Sciatic nerve (tissue), 2 donors: ENCODE results near the gene RPS21. TPM values are rescaled to one million over a fixed set of nuclear protein-coding genes. Genes with fewer than 3 reads are reported as not detected.
A peak's percentile ranks its signal among the peaks of the same experiment; 100 is the strongest.

Experiments used
- ATAC-seq: fragments of 200-7000 bp; cut with Tn5 transposase; one replicate; pipeline ENCODE4 v1.9.1; 2020; ENCODE audit warnings: mild to moderate bottlenecking, moderate library complexity
- DNase-seq: peaks from one replicate; pipeline ENCODE4 v3.0.0-alpha.2; 2020; ENCODE audit warnings: low spot score
- intact Hi-C: fragments of 100-400 bp; cut with DNase I; formaldehyde crosslinking; loops from one replicate; pipeline ENCODE4 v1.14.2; 2022
- total RNA-seq: library from RNA; stranded (reverse); fragmentation: NEBNext Ultra II Directional; extraction: Animal tissue kit (Norgen Biotek cat#: 25700); gene quantifications from one replicate; pipeline ENCODE4 v1.2.1, GENCODE V29; 2021
- donor health status: DM: no; HTN: no; CAD: no.
- donor health status: DM: no; HTN: no; CAD: no.

RPS21 gene
- total RNA-seq, 1 donor from 2014 or later, result 986 TPM

GRCh38 chr20:62404112-62404665 lies 17.3 kb downstream of the RPS21 start:
- DNase-seq (no peak), ATAC-seq (no peak)
- intact Hi-C loops, result no loop called here

- ATAC-seq (no peak), DNase-seq (no peak)
- intact Hi-C loops, result no loop called here
Observed at GRCh38 chr20:62404761-62405107, 17.8 kb downstream of the RPS21 start.

- DNase-seq, result no peak
- peak; percentile 44 for ATAC-seq
- intact Hi-C loops, result no loop called here
Observed at GRCh38 chr20:62405108-62405980, 18.4 kb downstream of the RPS21 start.

- ATAC-seq (no peak), DNase-seq (no peak)
- intact Hi-C loops, result no loop called here
Observed at GRCh38 chr20:62405981-62406513, 19.1 kb downstream of the RPS21 start.

GRCh38 chr20:62406635-62407176 lies 19.8 kb downstream of the RPS21 start:
- DNase-seq, result no peak
- ATAC-seq, result no peak
- intact Hi-C loops, result no loop called here

GRCh38 chr20:62407221-62407992 lies 20.5 kb downstream of the RPS21 start, which contains the start of gene CABLES2:
Gene CABLES2, minus strand, starts transcription at chr20:62407285. Its CDS starts 9 bp downstream, at chr20:62407276.
- intact Hi-C loops, result no loop called here
- DNase-seq, result peak; percentile 94

GRCh38 chr20:62408055-62408454 lies 21.2 kb downstream of the RPS21 start:
- intact Hi-C loops, result no loop called here
- no peak for ATAC-seq
- no peak for DNase-seq

More at GRCh38 chr20:62407221-62407992, 20.5 kb downstream of the RPS21 start, which contains the start of gene CABLES2:
- ATAC-seq, result peak; percentile 95

- no peak for ATAC-seq
- DNase-seq, result no peak
- intact Hi-C loops, result no loop called here
Observed at GRCh38 chr20:62408640-62409039, 21.7 kb downstream of the RPS21 start.

GRCh38 chr20:62409086-62409853 lies 22.4 kb downstream of the RPS21 start:
- intact Hi-C loops, result no loop called here
- no peak for DNase-seq
- ATAC-seq, result no peak

- ATAC-seq (no peak), DNase-seq (no peak)
- intact Hi-C loops, result no loop called here
Observed at GRCh38 chr20:62409931-62410745, 23.2 kb downstream of the RPS21 start.

- ATAC-seq (no peak), DNase-seq (no peak)
- intact Hi-C loops, result no loop called here
Observed at GRCh38 chr20:62410746-62411478, 24.0 kb downstream of the RPS21 start.

- intact Hi-C loops, result no loop called here
- ATAC-seq (no peak), DNase-seq (no peak)
Observed at GRCh38 chr20:62411479-62412193, 24.7 kb downstream of the RPS21 start.

- intact Hi-C loops, result no loop called here
- ATAC-seq, result no peak
- no peak for DNase-seq
Observed at GRCh38 chr20:62412194-62413024, 25.5 kb downstream of the RPS21 start.

GRCh38 chr20:62413025-62413570 lies 26.2 kb downstream of the RPS21 start:
- intact Hi-C loops, result no loop called here
- ATAC-seq (no peak), DNase-seq (no peak)

- ATAC-seq, result no peak
- DNase-seq, result no peak
- intact Hi-C loops, result no loop called here
Observed at GRCh38 chr20:62413896-62414481, 27.1 kb downstream of the RPS21 start.
